Fibroblast of pulmonary artery (primary cell): ENCODE measurements around the gene REV1.

Source experiments
- DNase-seq: peaks from one replicate; pipeline ENCODE4 v3.0.0-alpha.2; 2010; ENCODE audit warnings: low read depth
- H3K4me3 ChIP-seq: replicated peaks from 2 replicates; pipeline ENCODE4 v1.5.1; 2011; ENCODE audit warnings: low read depth, mild to moderate bottlenecking, control low read depth, low read length, moderate library complexity
- TF ChIP-seq, protein P1 (sequence below): IDR thresholded peaks from 2 replicates; pipeline ENCODE4 v1.5.1; 2011; ENCODE audit warnings: mild to moderate bottlenecking, control low read depth, low read length, inconsistent platforms; ENCODE audit errors: missing control alignments

Gene REV1

DNA sequence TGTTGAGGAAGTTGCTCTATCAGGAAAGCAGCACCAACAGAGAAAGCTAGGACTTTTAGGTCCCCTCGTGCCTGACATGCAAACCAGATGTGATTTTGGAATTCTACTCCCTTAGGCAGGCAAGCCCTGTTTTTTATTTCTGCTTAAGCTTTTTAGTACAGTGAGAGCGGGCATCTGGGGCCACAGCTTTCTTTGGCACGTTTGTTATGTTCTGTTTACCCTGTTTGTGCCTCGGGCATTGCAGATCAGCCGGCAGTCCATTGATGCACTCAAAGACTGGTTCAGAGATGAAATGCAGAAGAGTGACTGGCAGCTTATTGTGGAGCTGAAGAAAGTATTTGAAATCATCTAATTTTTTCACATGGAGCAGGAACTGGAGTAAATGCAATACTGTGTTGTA, 90.8 kb downstream of the REV1 start:
- no peak for DNase-seq
- H3K4me3 ChIP-seq, result no peak overlapping the region
- TF ChIP-seq, protein P1, sequence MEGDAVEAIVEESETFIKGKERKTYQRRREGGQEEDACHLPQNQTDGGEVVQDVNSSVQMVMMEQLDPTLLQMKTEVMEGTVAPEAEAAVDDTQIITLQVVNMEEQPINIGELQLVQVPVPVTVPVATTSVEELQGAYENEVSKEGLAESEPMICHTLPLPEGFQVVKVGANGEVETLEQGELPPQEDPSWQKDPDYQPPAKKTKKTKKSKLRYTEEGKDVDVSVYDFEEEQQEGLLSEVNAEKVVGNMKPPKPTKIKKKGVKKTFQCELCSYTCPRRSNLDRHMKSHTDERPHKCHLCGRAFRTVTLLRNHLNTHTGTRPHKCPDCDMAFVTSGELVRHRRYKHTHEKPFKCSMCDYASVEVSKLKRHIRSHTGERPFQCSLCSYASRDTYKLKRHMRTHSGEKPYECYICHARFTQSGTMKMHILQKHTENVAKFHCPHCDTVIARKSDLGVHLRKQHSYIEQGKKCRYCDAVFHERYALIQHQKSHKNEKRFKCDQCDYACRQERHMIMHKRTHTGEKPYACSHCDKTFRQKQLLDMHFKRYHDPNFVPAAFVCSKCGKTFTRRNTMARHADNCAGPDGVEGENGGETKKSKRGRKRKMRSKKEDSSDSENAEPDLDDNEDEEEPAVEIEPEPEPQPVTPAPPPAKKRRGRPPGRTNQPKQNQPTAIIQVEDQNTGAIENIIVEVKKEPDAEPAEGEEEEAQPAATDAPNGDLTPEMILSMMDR, result no peak

DNA sequence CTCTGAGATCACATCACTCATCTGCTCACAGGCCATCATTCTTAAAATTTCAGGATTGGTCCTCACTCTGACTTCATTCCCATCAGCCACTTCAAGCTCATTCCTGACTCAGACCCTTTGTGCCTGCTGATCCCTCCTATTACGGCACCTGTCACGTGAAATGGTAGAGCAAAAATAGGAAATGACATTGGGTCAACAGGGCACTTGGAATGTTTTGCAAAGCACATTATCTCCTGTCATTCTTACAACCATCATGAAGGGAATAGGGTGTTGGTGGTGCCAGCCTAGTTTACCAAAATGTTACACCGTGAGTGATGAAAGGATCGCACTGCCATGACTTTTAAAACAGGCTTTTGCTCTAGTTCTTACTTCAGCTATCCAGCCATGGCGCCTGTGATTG, 91.5 kb downstream of the REV1 start:
- TF ChIP-seq, protein P1, result no peak
- DNase-seq, result no peak
- H3K4me3 ChIP-seq, result no peak overlapping the region

DNA sequence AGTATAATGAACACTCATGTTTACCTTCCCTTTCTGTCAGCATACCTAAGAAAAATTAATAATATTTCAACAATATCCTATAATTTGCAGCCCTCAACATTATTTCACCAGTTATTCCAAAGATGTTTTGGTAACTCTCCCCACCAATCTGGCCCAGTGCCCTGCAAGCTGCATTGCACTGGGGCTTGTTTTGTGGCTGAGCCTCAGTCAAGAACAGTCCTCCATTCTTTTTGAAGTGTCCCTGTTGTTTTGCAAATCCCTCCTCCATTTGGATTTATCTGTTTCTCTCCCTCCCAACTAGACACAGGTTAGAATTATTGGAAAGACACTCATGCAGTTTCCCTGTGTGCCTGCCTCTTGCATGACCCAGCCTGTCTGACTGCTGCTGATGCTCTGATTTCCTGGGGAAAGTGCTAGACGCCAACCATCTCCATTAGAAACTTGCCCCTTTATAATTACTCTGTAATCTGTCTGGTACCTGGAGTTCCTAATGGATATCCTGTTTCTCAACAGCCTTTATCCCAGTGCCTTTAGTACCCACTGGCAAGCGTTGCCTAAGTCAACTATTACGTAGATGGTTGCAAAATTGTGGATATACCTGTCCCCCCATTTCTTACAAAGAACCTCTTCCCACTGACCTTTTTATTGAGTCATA, 92.4 kb downstream of the REV1 start:
- H3K4me3 ChIP-seq, result no peak overlapping the region
- DNase-seq, result no peak
- TF ChIP-seq, protein P1, result no peak

DNA sequence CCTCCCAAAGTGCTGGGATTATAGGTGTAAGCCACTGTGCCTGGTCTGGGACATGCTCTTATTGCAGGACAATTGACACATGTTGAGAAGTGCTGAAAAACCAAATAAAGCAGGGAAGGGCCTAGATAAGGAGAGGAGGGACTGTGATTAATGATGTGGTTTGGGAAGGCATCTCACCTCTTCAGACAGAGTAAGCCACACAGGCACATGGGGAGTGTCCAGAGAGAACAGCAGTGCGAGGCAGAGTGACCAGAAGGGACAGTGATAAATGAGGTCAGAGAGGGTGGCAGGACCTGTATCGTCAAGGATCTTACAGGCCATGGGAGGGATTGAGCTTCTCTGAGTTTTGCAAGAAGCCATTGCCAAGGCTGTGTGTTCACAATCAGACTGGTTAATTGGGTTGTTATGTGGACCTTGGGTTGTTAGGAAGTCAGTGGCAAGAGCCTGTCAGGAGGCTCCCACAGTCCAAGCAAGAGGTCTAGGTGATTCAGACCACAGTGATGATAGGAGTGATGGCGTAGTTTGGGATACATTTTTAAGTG, 94.2 kb downstream of the REV1 start:
- TF ChIP-seq, protein P1, result no peak
- DNase-seq, result no peak
- H3K4me3 ChIP-seq, result no peak overlapping the region

DNA sequence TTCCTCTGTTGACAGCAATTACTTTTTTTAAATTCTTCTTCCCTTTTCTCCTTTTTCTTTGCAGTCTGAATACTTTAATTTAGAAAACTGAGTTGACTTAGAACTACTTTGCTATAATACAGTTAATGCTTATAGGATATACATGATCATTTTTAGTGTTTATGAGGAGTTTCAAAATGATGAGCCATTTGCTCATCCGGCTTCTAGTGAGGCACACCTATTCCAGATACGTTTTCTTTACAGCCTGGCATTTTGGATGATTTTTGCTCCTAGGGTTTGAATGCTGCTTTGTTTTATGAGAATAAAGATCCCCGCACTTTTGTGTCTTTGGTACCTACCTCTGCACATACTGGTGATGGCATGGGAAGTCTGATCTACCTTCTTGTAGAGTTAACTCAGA, 99.9 kb downstream of the REV1 start:
- TF ChIP-seq, protein P1, result no peak
- no peak overlapping the region for H3K4me3 ChIP-seq
- DNase-seq, result no peak

DNA sequence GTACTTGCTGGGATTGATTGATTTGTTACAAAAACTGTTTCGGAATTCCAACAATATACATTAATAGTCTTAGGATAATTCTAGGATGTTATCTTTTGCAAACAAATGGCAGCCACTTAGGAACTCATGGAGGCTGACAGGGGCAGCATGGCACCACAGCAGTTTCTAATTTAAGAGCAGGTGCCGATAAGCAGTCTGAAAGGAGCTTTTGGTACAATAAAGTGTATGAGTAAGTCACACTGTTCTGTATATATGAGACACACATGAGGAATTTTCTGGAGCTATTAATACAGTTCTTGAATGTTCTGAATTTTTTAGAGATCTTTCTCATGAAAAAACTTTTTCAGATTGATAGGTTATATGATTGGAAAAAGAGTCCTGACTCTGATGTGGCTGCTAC, 100.4 kb downstream of the REV1 start:
- H3K4me3 ChIP-seq, result no peak overlapping the region
- TF ChIP-seq, protein P1, result no peak
- no peak for DNase-seq

DNA sequence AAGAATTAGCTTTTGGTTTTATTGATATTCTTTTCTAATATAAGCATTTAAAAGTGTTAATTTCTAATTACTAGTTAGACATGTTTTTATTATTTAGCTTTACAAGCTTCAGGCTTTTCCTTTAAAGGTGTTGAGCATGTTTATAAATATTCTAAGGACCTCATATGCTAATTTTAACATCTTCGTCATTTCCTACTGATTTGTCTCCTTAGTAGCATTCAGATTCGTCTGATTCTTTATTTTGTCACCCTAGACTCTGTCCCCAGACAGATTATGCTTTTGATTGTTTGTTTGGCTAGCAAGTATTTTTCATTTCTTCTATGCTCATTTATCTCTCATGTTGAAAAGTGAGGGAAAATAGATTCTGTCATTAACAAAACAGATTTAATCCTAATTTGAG, 100.9 kb downstream of the REV1 start:
- TF ChIP-seq, protein P1, result no peak
- no peak overlapping the region for H3K4me3 ChIP-seq

More for the DNA sequence above, 100.9 kb downstream of the REV1 start:
- DNase-seq, result no peak
